Measurements from ENCODE around the gene SMARCA5. TPM values are rescaled to one million over a fixed set of nuclear protein-coding genes. Genes with fewer than 3 reads are reported as not detected.

SMARCA5 gene
- total RNA-seq, 2 experiments from 2014 or later: 63.4 to 82.2 TPM

DNA sequence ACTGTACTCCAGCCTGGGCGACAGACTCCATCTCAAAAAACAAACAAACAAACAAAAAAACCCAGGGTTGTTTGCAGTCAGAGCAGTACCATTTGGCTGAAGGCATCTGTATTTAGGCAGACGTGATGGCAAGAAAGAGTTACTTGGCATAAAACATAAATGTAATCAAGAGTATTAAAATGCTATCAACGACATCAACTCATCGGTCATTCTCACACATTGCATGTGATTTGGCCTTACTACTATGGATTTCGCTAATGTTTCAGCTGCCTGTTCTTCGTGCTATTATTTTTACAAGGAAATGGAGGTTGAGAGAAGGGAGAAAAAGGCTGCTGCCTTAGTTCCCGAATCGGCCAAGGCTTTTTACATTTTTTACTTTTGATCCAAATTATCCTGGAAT is 15.5 kb upstream of the SMARCA5 start:
- H3K9me2 ChIP-seq (ENCODE audit: insufficient read depth, low read length): no peaks in the 10 kb centered on the region
- H3K4me2 ChIP-seq (ENCODE audit: low read length): no peak overlapping the region
- H3K36me3 ChIP-seq (ENCODE audit: insufficient read depth, low read length): no peaks in the 10 kb centered on the region
- TF ChIP-seq, protein P1, sequence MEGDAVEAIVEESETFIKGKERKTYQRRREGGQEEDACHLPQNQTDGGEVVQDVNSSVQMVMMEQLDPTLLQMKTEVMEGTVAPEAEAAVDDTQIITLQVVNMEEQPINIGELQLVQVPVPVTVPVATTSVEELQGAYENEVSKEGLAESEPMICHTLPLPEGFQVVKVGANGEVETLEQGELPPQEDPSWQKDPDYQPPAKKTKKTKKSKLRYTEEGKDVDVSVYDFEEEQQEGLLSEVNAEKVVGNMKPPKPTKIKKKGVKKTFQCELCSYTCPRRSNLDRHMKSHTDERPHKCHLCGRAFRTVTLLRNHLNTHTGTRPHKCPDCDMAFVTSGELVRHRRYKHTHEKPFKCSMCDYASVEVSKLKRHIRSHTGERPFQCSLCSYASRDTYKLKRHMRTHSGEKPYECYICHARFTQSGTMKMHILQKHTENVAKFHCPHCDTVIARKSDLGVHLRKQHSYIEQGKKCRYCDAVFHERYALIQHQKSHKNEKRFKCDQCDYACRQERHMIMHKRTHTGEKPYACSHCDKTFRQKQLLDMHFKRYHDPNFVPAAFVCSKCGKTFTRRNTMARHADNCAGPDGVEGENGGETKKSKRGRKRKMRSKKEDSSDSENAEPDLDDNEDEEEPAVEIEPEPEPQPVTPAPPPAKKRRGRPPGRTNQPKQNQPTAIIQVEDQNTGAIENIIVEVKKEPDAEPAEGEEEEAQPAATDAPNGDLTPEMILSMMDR (conservative IDR thresholded peaks at IDR 0.05; ENCODE audit: low read length): no peak
- no peak for TF ChIP-seq EZH2phosphoT487 (IDR thresholded peaks at IDR 0.05; ENCODE audit: borderline replicate concordance, low read depth, low read length)
- DNase-seq (ENCODE audit: low spot score): no peak
- H4K20me1 ChIP-seq (ENCODE audit: insufficient read depth, low read length): no peaks in the 10 kb centered on the region
- H3K9me3 ChIP-seq (ENCODE audit: low read length): 0 out of 2 replicates have a peak, but pooled peaks cover 3% of the 10 kb centered on the region
- H3K4me3 ChIP-seq (ENCODE audit: low read depth, low read length, poor library complexity, severe bottlenecking): no peak overlapping the region
- no peaks in the 10 kb centered on the region for H3K4me1 ChIP-seq (ENCODE audit: insufficient read depth, low read length, poor library complexity, severe bottlenecking)
- POLR2A ChIA-PET: no interaction called here
- H2AFZ ChIP-seq (ENCODE audit: low read length): no peak overlapping the region
- intact Hi-C loops (cut with micrococcal nuclease; ENCODE audit: unreplicated experiment): no loop called here
- BruUV-seq (replicated peaks): no TSS peak
- H3K79me2 ChIP-seq (ENCODE audit: insufficient read depth, low read depth, low read length): no peaks in the 10 kb centered on the region
- CTCF ChIA-PET (ENCODE audit: unreplicated experiment): no interaction called here
- no peak overlapping the region for H3K27ac ChIP-seq (ENCODE audit: low read depth, low read length, poor library complexity, severe bottlenecking)

DNA sequence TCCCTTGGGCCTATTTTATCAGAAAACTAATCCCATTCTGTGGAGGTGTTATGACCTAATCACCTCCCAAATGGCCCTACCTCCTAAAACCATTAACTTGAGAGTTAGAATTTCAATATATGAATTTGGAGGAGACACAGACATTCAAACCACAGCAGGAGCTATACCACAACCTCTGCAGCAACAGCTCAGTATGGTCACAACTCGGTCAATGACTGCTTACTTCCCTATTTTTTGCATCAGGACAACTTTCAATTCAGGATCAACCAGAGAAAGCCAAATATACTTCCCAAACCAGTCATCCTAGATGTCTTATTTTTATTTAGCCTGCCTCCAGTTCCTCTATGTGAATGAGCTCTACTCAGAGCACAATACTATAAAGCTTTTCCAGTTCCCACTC is 11.3 kb upstream of the SMARCA5 start:
- Histone ChIP-seq H3K27ac (ENCODE audit: low read depth, low read length, poor library complexity, severe bottlenecking) (no peak overlapping the region), H3K4me3 (ENCODE audit: low read depth, low read length, poor library complexity, severe bottlenecking) (no peak overlapping the region), H3K79me2 (ENCODE audit: insufficient read depth, low read depth, low read length) (no peaks in the 10 kb centered on the region), H3K9me2 (ENCODE audit: insufficient read depth, low read length) (no peaks in the 10 kb centered on the region), H3K36me3 (ENCODE audit: insufficient read depth, low read length) (no peaks in the 10 kb centered on the region), H3K4me2 (ENCODE audit: low read length) (no peak overlapping the region), H3K9me3 (ENCODE audit: low read length) (0 out of 2 replicates have a peak, but pooled peaks cover 3% of the 10 kb centered on the region), H3K4me1 (ENCODE audit: insufficient read depth, low read length, poor library complexity, severe bottlenecking) (no peaks in the 10 kb centered on the region), H2AFZ (ENCODE audit: low read length) (peak overlapping the region; percentile 32; the same call in 1 of the 2 replicates), H4K20me1 (ENCODE audit: insufficient read depth, low read length) (no peaks in the 10 kb centered on the region)
- intact Hi-C loops (cut with micrococcal nuclease; ENCODE audit: unreplicated experiment): no loop called here
- ChIA-PET POLR2A (interaction anchor here (0.8 to 1.9 kb wide), 5 partner anchors 8 to 311 kb away, joined by 3 to 10 read pairs (median 3); partner anchors contain the start of gene SMARCA5), CTCF (ENCODE audit: unreplicated experiment) (interaction anchor here (1.0 kb wide), 1 partner anchor 9 kb away, joined by 3 read pairs; no protein-coding TSS in a partner anchor)
- no peak for TF ChIP-seq EZH2phosphoT487 (IDR thresholded peaks at IDR 0.05; ENCODE audit: borderline replicate concordance, low read depth, low read length)
- TF ChIP-seq, protein P1 (conservative IDR thresholded peaks at IDR 0.05; ENCODE audit: low read length): no peak
- no TSS peak for BruUV-seq (replicated peaks)
- no peak for DNase-seq (ENCODE audit: low spot score)

DNA sequence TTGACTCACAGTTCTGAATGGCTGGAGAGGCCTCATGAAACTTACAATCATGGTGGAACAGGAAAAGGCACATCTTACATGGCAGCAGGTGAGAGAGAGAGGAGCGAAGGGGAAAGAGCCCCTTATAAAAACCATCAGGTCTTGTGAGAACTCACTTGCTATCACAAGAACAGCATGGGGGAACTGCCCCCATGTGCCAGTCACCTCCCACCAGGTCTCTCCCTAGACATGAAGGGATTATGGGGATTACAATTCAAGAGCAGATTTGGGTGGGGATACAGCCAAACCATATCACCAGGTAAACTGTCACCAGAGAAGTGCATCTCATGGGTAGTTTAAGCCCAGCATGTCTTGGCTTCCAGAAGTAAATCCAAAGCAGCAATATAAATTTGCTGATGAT is 7.5 kb upstream of the SMARCA5 start:
- intact Hi-C loops (cut with micrococcal nuclease; ENCODE audit: unreplicated experiment): no loop called here
- no peak overlapping the region for H2AFZ ChIP-seq (ENCODE audit: low read length)

More for the DNA sequence above, 7.5 kb upstream of the SMARCA5 start:
- POLR2A ChIA-PET: interaction anchor here (0.5 kb wide), 1 partner anchor 12 kb away, joined by 3 read pairs; no protein-coding TSS in a partner anchor
- H3K9me2 ChIP-seq (ENCODE audit: insufficient read depth, low read length): no peaks in the 10 kb centered on the region
- TF ChIP-seq, protein P1 (conservative IDR thresholded peaks at IDR 0.05; ENCODE audit: low read length): no peak
- no peak for TF ChIP-seq EZH2phosphoT487 (IDR thresholded peaks at IDR 0.05; ENCODE audit: borderline replicate concordance, low read depth, low read length)
- CTCF ChIA-PET (ENCODE audit: unreplicated experiment): no interaction called here
- no peak overlapping the region for H3K4me3 ChIP-seq (ENCODE audit: low read depth, low read length, poor library complexity, severe bottlenecking)
- H3K9me3 ChIP-seq (ENCODE audit: low read length): 0 out of 2 replicates have a peak, but pooled peaks cover 3% of the 10 kb centered on the region
- BruUV-seq (replicated peaks): no TSS peak
- no peak for DNase-seq (ENCODE audit: low spot score)
- H3K4me2 ChIP-seq (ENCODE audit: low read length): no peak overlapping the region
- no peaks in the 10 kb centered on the region for H3K36me3 ChIP-seq (ENCODE audit: insufficient read depth, low read length)
- no peaks in the 10 kb centered on the region for H4K20me1 ChIP-seq (ENCODE audit: insufficient read depth, low read length)
- no peaks in the 10 kb centered on the region for H3K4me1 ChIP-seq (ENCODE audit: insufficient read depth, low read length, poor library complexity, severe bottlenecking)
- no peak overlapping the region for H3K27ac ChIP-seq (ENCODE audit: low read depth, low read length, poor library complexity, severe bottlenecking)
- H3K79me2 ChIP-seq (ENCODE audit: insufficient read depth, low read depth, low read length): no peaks in the 10 kb centered on the region

Measured in OCI-LY7 (cell line).